GM21423 (cell line): ENCODE results near the gene FIBCD1.

ENCODE experiments used
- ATAC-seq: cut with Tn5 transposase; IDR thresholded peaks from one replicate; pipeline ENCODE4 v1.9.1; 2021; ENCODE audit warnings: mild to moderate bottlenecking, moderate library complexity; ENCODE audit not compliant: unreplicated experiment

The FIBCD1 gene

DNA sequence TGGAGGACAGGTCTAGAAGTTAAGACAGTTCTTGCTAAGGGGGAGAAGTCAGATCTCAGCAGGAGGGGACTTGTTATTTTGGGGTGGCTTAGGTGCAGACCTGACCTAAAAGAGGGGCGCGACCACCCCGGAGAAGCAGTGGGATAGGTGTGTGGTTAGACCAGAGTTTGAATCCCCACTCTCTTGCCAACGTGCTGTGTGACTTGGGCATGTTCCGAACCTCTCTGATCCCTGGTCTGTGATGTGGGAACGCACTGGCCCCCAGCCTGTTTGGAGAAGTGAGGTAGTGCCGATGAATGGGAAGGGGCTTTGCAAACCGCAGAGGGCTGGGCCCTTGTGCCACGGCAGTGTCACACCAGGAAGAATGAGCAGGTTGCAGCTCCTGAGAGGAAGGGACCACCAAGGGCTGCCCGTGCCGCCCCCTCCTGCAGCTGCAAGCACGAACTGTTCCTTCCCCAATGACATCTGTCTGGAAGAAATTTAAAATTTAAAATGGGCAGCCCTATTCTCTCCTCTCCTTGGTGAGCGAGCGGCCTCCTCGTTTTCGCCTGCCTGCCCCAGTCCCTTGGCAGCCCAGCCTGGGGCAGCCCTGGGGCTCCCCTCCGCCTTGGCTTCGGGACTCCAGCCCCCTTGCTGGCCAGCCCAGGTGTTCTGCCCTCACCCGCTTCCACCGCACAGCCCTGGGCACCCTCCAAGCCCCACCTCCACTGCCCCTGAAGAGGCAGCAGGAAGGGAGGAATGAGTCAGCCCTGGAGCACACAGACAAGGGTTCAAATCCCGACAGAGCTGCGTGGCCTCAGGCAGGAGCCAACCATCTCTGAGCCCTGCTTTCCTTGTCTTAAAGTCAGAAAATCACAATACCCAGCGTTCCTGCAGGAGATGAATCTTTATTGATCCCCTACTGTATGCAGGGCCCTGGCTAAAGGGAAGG is 1.6 kb downstream of the FIBCD1 start:
- ATAC-seq, result no peak

- ATAC-seq, result no peak
These were observed 2.5 kb downstream of the FIBCD1 start for GRCh38 chr9:130936285-130937117.

DNA sequence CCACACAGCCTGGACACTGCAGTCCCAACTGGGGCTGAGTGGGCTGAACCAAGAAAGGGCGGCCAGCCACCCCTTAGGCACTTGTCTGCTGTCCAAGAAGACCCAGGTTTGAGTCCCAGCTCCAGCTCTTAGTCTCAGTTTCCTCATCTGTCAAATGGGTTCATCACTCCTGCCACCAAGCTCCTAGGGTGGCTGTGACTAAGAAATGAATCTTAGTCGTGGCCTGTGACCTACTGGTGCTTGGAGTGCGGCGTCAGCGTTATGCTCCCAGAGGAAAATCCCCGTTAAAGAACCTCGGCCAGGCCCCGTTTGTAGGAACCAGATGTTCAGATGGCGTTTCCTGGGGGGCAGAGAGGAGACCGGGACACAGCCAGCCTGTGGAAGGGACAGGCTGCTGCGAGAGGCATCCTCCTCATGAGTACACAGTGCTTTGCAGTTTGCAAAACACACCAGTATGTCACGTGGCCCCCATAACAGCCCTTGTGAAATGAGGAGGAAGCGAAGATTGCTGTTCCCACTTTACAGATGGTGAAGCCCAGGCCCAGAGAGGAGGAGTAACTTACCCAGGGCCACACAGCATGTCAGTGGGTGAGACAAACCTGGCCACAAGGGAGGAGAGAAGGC is 3.3 kb downstream of the FIBCD1 start:
- no peak for ATAC-seq

DNA sequence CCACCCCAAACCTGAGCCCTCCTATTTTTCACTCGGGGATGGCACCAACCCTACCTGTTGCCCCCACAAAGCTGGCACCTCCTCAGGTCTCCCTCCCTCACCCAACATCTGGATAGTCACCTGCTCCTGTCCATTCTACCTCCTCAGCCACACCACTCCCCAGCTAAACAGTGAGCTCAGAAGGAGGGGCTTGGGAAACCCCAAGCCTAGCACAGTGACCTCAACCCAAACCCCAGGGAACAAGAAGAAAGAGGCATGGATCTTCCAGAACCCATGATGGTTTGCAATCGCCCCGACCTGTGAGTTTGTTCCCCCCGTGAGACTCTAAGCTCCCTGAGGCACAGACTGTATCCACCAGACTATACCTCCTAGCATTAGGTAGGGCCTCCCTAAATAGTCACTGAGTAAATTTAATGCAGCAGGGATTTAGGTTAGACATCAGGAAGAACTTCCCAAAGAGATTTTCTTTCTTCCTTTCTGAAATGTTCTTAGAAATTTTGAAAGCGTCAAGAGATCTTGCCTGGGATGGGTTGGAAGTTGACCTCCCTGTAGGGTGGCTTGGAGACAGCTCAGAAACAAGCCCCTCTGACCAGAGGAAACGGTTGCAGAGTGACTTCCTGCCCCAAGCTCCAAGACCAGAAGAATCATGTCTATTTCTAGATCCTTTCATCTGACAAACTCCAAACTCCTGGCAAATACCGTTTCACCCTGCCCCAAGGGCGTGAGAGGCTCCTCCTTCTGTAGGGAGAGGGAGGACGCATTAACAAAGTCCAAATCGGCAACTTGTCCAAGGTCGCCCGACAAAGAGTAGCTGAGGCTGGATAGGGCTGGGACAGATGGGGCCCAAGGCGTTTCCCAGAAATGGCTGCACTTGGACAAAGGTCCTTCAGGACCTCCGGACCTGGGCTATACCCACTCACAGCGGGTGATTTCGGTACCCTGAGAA is 4.1 kb downstream of the FIBCD1 start:
- no peak for ATAC-seq

DNA sequence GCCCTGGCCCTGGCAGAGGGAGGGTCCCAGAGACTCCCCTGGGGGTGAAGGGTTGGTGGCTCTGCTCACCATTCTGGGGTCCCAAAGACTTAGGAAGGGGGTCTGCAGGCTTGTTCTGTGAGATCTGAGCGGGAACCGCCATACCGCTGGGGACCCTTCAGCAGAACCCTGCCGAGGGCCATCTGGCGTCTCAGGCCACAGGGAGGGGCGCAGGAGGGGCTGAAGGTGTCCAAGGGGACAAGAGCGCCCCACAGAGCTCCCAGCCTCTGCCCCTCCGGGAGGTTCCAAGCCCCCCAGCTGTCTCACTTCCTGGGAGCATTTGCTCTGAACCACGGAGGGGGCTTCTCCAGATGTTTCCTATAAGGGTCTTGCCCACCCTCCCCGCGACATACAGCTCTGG is 4.8 kb downstream of the FIBCD1 start:
- ATAC-seq, result no peak

DNA sequence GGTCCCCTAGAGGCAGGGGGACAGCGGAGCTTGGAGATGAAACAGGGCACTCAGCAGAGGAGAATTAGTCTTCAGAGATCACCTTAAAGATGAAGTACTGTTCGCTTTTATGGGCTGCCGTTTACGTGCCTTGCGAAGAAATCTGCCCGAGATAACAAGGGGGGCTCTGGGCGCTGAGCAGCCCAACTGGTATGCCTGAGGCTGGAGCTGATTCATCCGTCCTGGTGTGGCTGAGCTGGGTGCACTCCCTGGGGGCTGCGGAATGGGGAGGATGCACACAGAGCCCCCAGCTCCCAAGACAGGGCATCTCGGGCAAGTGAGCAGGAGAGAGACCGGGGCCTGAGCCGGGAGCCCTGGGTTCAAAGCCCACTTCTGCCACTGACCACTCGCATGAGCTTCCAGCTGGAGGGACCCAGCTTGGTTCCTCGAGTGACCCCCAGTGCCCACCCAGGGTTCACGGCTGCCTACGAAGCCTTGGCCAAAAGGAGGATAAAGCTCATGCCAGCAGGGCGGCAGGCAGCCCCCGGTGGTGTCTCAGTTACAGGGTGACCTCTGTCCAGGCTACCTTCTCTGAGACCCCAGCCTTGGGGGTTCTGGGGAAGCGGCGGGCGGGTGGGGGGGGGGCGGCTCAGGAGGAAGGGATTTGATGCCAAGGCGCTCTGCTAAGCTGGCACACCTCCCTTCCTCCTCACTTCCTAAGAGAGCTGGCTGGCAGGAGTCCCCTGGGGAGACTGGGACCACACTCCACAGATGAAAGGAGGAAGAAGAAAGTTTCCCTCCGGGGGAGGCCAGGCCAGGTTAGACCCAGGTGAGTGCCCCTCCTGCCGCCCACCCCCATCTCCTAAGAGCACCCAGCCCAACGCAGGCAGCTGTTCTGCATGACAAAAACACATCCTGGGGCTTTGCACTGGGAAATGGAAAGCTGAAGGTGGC is 5.7 kb downstream of the FIBCD1 start:
- ATAC-seq, result no peak

- no peak for ATAC-seq
These were observed 6.6 kb downstream of the FIBCD1 start for GRCh38 chr9:130932255-130933079.

DNA sequence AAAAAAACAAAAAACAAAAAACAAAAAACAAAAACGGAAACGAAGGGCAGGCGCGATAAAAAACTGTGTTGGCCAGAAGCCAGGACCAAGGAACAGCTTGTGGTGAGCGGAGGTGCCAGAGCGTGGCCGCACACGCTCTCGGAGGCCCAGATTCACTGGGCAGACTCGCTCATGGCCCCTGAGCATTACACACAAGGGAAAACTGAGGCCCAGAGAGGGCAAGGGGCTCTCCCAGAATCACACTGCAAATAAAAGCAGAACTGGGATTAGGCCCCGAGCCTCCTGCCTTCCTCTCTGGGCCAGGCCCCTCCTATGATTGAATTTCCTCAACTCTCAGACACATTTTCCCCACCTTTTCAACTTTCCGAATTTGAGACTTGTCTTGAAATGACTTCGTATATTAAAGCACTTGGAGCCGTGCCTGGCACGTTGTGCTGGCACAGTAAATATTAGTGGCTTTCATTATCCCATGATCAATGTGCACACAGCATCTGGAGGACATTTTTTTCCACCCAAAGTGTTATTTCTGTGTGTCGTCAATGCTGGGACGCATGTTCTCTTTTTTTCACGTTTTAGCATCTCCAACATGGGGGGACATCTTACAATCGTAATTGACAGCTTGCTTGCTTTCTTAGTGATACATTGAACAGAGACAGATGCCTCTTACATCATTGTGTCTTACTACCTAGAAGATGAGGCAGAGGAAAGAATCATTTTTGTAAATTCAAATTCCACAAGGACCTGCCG is 7.4 kb downstream of the FIBCD1 start:
- ATAC-seq, result no peak

GRCh38 chr9:130930804-130931349 is 8.2 kb downstream of the FIBCD1 start:
- no peak for ATAC-seq

GRCh38 chr9:130930132-130930803 is 8.8 kb downstream of the FIBCD1 start:
- no peak for ATAC-seq

DNA sequence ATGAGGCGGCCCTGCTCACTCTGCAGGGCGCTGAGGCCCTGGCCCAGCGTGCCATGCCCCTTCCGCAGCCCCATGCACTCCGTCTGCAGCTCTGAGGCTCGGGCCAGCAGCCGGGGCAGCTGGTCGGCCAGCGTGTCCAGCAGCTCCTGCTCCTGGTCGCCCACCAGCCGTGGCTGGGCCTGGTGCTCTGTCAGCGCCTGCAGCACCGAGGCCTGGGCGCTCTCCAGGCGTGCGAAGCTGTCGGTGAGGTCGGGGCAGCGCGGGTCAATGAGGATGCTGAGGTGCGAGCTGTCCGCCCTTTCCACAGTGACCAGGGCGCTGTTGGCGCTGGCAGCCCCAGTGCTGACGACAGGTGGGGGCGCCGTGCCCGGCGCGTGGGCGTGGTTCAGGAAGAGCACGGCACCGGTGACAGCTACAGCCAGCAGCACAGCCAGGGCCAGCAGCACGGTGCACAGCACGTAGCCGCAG is 9.4 kb downstream of the FIBCD1 start:
- no peak for ATAC-seq

DNA sequence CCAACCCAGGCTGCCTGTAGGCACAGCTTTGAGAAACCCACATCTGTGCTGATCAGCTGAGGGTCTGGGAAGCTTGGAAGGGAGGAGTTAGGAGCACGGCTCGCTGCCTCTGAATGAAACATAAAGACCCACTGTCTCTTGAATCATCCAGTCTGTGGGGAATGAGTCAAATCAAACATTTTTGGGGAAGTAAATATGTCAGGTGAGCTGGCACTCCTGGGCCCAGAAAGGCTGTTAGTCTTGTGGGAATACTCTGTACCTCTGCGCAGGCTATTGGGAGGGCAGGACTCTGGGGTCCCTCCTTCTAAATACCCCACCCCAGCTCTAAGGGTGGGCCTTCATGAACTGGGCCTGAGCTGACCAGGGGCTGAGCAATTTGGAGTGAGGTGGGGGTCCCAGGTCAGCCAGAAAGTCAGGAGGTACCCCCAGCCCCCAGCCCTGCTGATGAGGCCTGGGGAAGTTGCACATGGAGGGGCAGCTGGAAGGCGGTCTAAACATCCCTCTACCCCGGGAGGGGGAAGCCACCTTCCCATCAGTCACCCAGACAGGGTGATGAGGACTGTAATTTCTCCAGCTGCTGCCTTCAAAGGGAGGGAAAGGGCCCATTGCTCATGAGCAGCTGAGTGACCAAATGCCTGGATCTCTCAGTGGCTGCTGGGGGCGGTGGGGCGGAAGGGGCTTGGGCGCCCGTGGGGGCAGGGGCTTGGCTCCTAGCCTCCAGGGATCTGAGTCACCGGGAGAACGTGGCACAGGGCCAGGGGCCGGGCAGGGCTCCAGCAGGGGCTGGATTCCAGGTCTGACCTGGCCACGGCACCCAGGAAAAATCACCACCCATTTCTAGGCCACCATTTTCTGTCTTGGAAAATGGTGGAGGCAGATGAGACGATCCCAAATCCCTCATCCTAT is 10.8 kb downstream of the FIBCD1 start:
- ATAC-seq, result no peak

DNA sequence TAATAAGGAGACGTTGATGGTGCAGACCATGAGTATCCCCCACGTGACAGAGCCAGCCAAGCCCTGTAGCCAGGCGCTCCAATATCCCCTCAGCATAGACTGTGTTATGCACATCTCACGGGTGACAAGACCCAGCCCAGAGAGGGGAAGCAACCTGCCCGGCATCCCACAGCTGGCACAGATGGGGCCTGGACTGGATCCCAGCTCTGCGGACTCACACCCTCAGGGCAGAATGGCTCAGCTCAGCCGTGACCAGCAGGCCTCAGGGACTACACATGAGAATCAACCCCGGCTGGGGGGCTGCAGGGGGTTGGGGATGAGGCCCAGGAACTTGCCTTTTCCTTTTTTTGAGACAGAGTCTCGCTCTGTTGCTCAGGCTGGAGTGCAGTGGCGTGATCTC is 11.7 kb downstream of the FIBCD1 start:
- ATAC-seq, result no peak

DNA sequence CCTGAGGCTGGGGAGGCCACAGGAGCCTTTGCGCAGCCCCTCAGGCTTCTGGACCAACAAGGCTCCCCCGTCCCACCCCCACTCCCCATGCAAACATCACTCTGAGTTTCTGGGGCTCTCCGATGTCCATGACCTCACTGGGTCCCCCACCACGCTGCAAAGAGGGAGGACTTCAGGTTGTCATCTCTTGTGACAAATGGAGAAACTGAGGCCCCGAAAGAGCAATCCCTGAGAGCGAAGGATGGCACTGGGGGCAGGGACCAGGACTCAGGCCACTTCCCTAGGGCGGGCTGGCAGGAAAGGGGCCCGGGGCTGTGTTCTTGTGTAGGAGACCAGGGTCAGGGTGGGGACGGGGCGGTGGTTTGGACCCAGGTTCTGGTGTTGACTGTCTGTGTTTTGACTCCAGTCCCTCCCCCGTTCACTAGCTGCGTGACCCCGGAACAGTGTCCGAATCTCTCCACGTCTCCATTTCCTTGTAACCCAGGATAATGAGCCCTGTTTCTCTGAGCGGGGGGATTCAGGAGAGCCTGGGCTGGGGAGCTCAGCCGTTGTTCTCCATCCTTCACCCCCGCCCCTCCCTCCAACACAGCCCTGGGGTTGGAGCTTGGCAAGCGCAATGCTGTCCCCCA is 13.9 kb downstream of the FIBCD1 start:
- no peak for ATAC-seq

DNA sequence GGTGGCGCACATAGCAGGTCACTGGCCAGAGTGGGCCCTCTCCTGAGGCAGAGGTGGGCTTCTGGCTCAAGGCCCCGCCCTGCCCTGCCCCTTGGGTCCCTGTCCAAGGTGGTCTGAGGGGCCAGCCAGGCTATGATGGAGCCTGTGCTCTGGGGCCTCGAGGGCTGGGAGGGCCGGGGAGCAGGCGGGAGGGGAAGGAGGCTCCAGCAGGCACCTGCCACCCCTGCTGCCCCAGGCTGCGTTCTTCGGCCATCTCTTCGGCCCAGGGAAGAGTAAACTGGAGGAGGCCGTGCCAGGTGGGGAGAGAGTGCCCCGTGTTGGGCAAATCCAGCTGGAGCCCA is 14.6 kb downstream of the FIBCD1 start:
- no peak for ATAC-seq
